Upper lobe of left lung (tissue), 6 donors: Measurements from ENCODE around the gene DEPP1. TPM values are rescaled to one million over a fixed set of nuclear protein-coding genes. Genes with fewer than 3 reads are reported as not detected.

Experiments used
- ATAC-seq, 2 donors: fragments of 200-7000 bp; cut with Tn5 transposase; one replicate each; pipeline ENCODE4 v1.9.1; 2022; ENCODE audit warnings: mild to moderate bottlenecking in 2 of 2, moderate library complexity in 2 of 2; ENCODE audit not compliant: low FRiP score in 2 of 2
- DNase-seq, 2 donors: peaks; one replicate each; pipeline ENCODE4 v3.0.0-alpha.2; 2019 to 2020
- H3K27ac ChIP-seq, 4 donors: fragments of 200-600 bp; sonication (generic); one replicate each; pipeline ENCODE4 v1.5.1; 2016 to 2019
- H3K27me3 ChIP-seq, 4 donors: fragments of 200-600 bp; sonication (generic); one replicate each; pipeline ENCODE4 v1.5.1; 2017 to 2019
- H3K36me3 ChIP-seq, 4 donors: fragments of 200-600 bp; sonication (generic); one replicate each; pipeline ENCODE4 v1.5.1; 2016 to 2019
- H3K4me1 ChIP-seq, 4 donors: fragments of 200-600 bp; sonication (generic); one replicate each; pipeline ENCODE4 v1.5.1; 2018 to 2019
- H3K4me3 ChIP-seq, 4 donors: fragments of 200-600 bp; sonication (generic); one replicate each; pipeline ENCODE4 v1.5.1; 2017 to 2019; ENCODE audit warnings: mild to moderate bottlenecking in 2 of 4, moderate library complexity in 1 of 4
- H3K9me3 ChIP-seq, 4 donors: fragments of 200-600 bp; sonication (generic); one replicate each; pipeline ENCODE4 v1.5.1; 2018 to 2019
- CTCF ChIP-seq, 6 experiments: fragments of 450-650 bp in 4 of 6; fragments of 200-600 bp in 2 of 6; sonication (generic) in 2 of 6; IDR thresholded peaks; one replicate each; pipeline ENCODE4 v1.5.1; 2016 to 2019; ENCODE audit warnings: antibody characterized with exemption in 6 of 6
- EP300 ChIP-seq, 4 donors: sonication (generic); formaldehyde crosslinking; IDR thresholded peaks; one replicate each; pipeline ENCODE4 v1.5.1; 2017; ENCODE audit warnings: antibody characterized with exemption in 4 of 4, control low read depth in 2 of 4
- POLR2A ChIP-seq, 4 donors: fragments of 450-650 bp; IDR thresholded peaks; one replicate each; pipeline ENCODE4 v1.5.1; 2016 to 2017; ENCODE audit warnings: antibody characterized with exemption in 4 of 4, mild to moderate bottlenecking in 2 of 4
- POLR2AphosphoS5 ChIP-seq, 2 donors: sonication (generic); formaldehyde crosslinking; IDR thresholded peaks; one replicate each; pipeline ENCODE4 v1.5.1; 2017; ENCODE audit warnings: antibody characterized with exemption in 2 of 2
- WGBS, 2 donors: methylation state at CpG; one replicate each; pipeline ENCODE4 v1.1.5; 2017 to 2018; 5-methylcytosine and 5-hydroxymethylcytosine counted together
- total RNA-seq, 6 donors: library from RNA; depleted of rRNA in 4 of 6; stranded (reverse); fragments of >200 nt in 4 of 6; gene quantifications; one replicate each; pipeline versions ENCODE4 v1.1.0 to v1.2.1, GENCODE V29; 2016 to 2021
- donor health status: DM: no; HTN: no; CAD: no; lungs with moderate emphysema.
- donor health status: DM: no; HTN: yes; CAD: no; lungs with severe emphysema.

DEPP1 gene
- total RNA-seq, 6 donors from 2014 or later = 42.0 to 405 (median 95.6) TPM

DNA sequence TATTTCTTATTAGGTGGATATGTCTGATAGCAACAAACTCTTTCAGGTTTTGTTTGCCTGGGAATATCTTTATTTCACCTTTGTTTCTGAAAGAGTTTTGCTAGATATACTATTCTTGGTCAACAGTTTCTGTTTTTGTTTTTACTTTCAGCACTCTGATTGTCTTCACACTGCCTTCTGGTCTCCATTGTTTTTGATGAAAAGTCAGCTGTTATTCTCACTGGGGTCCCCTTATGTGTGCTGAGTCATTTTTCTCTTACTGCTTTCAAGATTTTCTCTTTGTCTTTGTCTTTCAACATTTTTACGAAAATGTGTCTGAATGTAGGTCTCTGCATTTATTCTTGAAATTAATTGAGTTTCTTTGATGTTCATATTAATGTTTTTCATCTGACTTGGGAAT is 34.3 kb downstream of the DEPP1 start:
- TF ChIP-seq POLR2A (IDR thresholded peaks at IDR 0.05) (no peak), CTCF (IDR thresholded peaks at IDR 0.05) (no peak), POLR2AphosphoS5 (IDR thresholded peaks at IDR 0.05) (no peak), EP300 (IDR thresholded peaks at IDR 0.05) (no peak)
- H3K4me3 ChIP-seq = no peak overlapping the region
- no peak overlapping the region for H3K27ac ChIP-seq
- H3K4me1 ChIP-seq = peaks cover 8 to 22% (median 10%) of the 10 kb centered on the region in 4 donors
- H3K36me3 ChIP-seq = no peaks in the 10 kb centered on the region
- 0 to 91% methylated on average over 1 of the region's 1 CpG for WGBS, 2 donors
- ATAC-seq (no peak), DNase-seq (no peak)
- H3K9me3 ChIP-seq = peaks cover 0 to 3% (median 0%) of the 10 kb centered on the region in 4 donors
- no peaks in the 10 kb centered on the region for H3K27me3 ChIP-seq

DNA sequence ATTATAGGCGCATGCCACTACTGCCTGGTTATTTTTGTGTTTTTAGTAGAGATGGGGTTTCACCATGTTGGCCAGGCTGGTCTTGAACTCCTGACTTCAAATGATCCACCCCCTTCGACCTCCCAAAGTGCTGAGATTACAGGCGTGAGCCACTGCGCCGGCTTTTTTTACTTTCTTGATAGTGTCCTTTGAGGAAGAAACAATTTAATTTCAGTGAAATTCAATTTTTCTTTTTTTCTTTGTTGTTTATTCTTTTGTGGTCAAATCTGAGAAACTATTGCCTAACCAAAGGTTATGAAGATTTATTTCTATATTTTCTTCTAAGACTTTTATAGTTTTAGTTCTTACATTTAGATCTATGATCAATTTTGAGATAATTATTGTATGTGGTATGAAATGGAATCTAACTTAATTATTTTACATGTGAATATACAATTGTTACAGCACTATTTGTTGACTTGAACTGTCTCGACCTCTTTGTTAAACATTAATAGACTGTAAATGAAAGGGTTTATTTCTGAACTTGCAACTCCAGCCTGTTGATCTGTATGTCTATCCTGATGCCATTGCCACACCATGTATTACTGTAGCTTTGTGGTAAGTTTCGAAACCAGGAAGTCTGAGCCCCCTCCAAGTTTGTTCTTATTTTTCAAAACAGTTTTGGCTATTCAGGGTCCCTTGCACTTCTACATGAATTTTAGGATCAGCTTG is 38.8 kb downstream of the DEPP1 start:
- H3K4me1 ChIP-seq = peaks cover 9 to 16% (median 13%) of the 10 kb centered on the region in 4 donors
- H3K36me3 ChIP-seq = no peaks in the 10 kb centered on the region
- no peaks in the 10 kb centered on the region for H3K27me3 ChIP-seq
- peak in 1 of 2 donors; percentile 62 for ATAC-seq
- no peak for DNase-seq
- 76 to 86% methylated on average over 7 of the region's 7 CpGs for WGBS, 2 donors
- no peak for TF ChIP-seq CTCF (IDR thresholded peaks at IDR 0.05)
- no peak for TF ChIP-seq POLR2A (IDR thresholded peaks at IDR 0.05)
- TF ChIP-seq EP300 (IDR thresholded peaks at IDR 0.05) = no peak
- TF ChIP-seq POLR2AphosphoS5 (IDR thresholded peaks at IDR 0.05) = no peak
- H3K4me3 ChIP-seq = no peak overlapping the region
- peak overlapping the region in 1 of 4 donors; percentile 56 for H3K27ac ChIP-seq
- H3K9me3 ChIP-seq = peaks cover 0 to 3% (median 0%) of the 10 kb centered on the region in 4 donors

- no peak overlapping the region for H3K27ac ChIP-seq
- H3K4me1 ChIP-seq = peaks cover 9 to 16% (median 13%) of the 10 kb centered on the region in 4 donors
- H3K27me3 ChIP-seq = no peaks in the 10 kb centered on the region
- no peaks in the 10 kb centered on the region for H3K9me3 ChIP-seq
- TF ChIP-seq POLR2A (IDR thresholded peaks at IDR 0.05) (no peak), POLR2AphosphoS5 (IDR thresholded peaks at IDR 0.05) (no peak), CTCF (IDR thresholded peaks at IDR 0.05) (no peak), EP300 (IDR thresholded peaks at IDR 0.05) (no peak)
- no peaks in the 10 kb centered on the region for H3K36me3 ChIP-seq
- DNase-seq (no peak), ATAC-seq (no peak)
- 81 to 90% methylated on average over 7 of the region's 7 CpGs for WGBS, 2 donors
- H3K4me3 ChIP-seq = no peak overlapping the region
Measured at GRCh38 chr10:44938956-44939355, 39.7 kb downstream of the DEPP1 start.

GRCh38 chr10:44937196-44938005 is 41.2 kb downstream of the DEPP1 start:
- Histone ChIP-seq H3K27me3 (no peaks in the 10 kb centered on the region), H3K9me3 (no peaks in the 10 kb centered on the region), H3K36me3 (no peaks in the 10 kb centered on the region), H3K4me1 (peaks cover 13 to 25% (median 20%) of the 10 kb centered on the region in 4 donors), H3K4me3 (no peak overlapping the region), H3K27ac (no peak overlapping the region)
- TF ChIP-seq POLR2A (IDR thresholded peaks at IDR 0.05) (no peak), EP300 (IDR thresholded peaks at IDR 0.05) (no peak), CTCF (IDR thresholded peaks at IDR 0.05) (no peak), POLR2AphosphoS5 (IDR thresholded peaks at IDR 0.05) (no peak)
- ATAC-seq (no peak), DNase-seq (no peak)
- 86 to 87% methylated on average over 7 to 9 of the region's 9 CpGs for WGBS, 2 donors
